Measurements from ENCODE around the gene GNAL. TPM values are rescaled to one million over a fixed set of nuclear protein-coding genes. Genes with fewer than 3 reads are reported as not detected.
"Not testable (repeated sequence)": the region's sequence is repeated elsewhere in the genome, so short reads cannot be mapped to it uniquely, and the experiment has no call there.

GNAL gene
- 3.5 and 10.6 TPM in 2 replicates for total RNA-seq (2014; rRNA removed; shearing (Covaris generic); ENCODE audit: low replicate concordance)

GRCh38 chr18:11688972-11689668, at the start of gene GNAL:
TSS of gene GNAL (plus strand) at chr18:11689264. CDS start at chr18:11689564, 300 bp downstream.
- in situ Hi-C loops (cut with HindIII; ENCODE audit: low pct_unique_long_range_greater_than_20kb, low sequenced_read_pairs), result no loop called here
- DNase-seq (ENCODE audit: low read depth), result peak; percentile 74

GRCh38 chr18:11647310-11647709, 41.8 kb upstream of the GNAL start:
- DNase-seq (ENCODE audit: low read depth); in situ Hi-C loops (cut with HindIII; ENCODE audit: low pct_unique_long_range_greater_than_20kb, low sequenced_read_pairs): not testable (repeated sequence)

GRCh38 chr18:11647804-11648203, 41.3 kb upstream of the GNAL start:
- in situ Hi-C loops (cut with HindIII; ENCODE audit: low pct_unique_long_range_greater_than_20kb, low sequenced_read_pairs); DNase-seq (ENCODE audit: low read depth): not testable (repeated sequence)

- in situ Hi-C loops (cut with HindIII; ENCODE audit: low pct_unique_long_range_greater_than_20kb, low sequenced_read_pairs), result no loop called here
- DNase-seq (ENCODE audit: low read depth), result no peak
Measured at GRCh38 chr18:11649839-11650238, 39.2 kb upstream of the GNAL start.

GRCh38 chr18:11651899-11652298, 37.2 kb upstream of the GNAL start:
- in situ Hi-C loops (cut with HindIII; ENCODE audit: low pct_unique_long_range_greater_than_20kb, low sequenced_read_pairs), result no loop called here
- DNase-seq (ENCODE audit: low read depth), result no peak

- DNase-seq (ENCODE audit: low read depth), result no peak
- in situ Hi-C loops (cut with HindIII; ENCODE audit: low pct_unique_long_range_greater_than_20kb, low sequenced_read_pairs), result no loop called here
Measured at GRCh38 chr18:11653521-11653920, 35.5 kb upstream of the GNAL start.

GRCh38 chr18:11654736-11655605, 34.1 kb upstream of the GNAL start:
- in situ Hi-C loops (cut with HindIII; ENCODE audit: low pct_unique_long_range_greater_than_20kb, low sequenced_read_pairs), result no loop called here
- DNase-seq (ENCODE audit: low read depth), result peak; percentile 49

- in situ Hi-C loops (cut with HindIII; ENCODE audit: low pct_unique_long_range_greater_than_20kb, low sequenced_read_pairs), result no loop called here
- DNase-seq (ENCODE audit: low read depth), result no peak
Measured at GRCh38 chr18:11655606-11655932, 33.5 kb upstream of the GNAL start.

- in situ Hi-C loops (cut with HindIII; ENCODE audit: low pct_unique_long_range_greater_than_20kb, low sequenced_read_pairs), result no loop called here
- DNase-seq (ENCODE audit: low read depth), result no peak
Measured at GRCh38 chr18:11657152-11657551, 31.9 kb upstream of the GNAL start.

GRCh38 chr18:11657554-11657953, 31.5 kb upstream of the GNAL start:
- DNase-seq (ENCODE audit: low read depth), result no peak
- in situ Hi-C loops (cut with HindIII; ENCODE audit: low pct_unique_long_range_greater_than_20kb, low sequenced_read_pairs), result no loop called here

GRCh38 chr18:11658019-11658418, 31.0 kb upstream of the GNAL start:
- in situ Hi-C loops (cut with HindIII; ENCODE audit: low pct_unique_long_range_greater_than_20kb, low sequenced_read_pairs), result no loop called here
- DNase-seq (ENCODE audit: low read depth), result no peak

- no peak for DNase-seq (ENCODE audit: low read depth)
- in situ Hi-C loops (cut with HindIII; ENCODE audit: low pct_unique_long_range_greater_than_20kb, low sequenced_read_pairs), result no loop called here
Measured at GRCh38 chr18:11658989-11659388, 30.1 kb upstream of the GNAL start.

GRCh38 chr18:11660691-11661090, 28.4 kb upstream of the GNAL start:
- in situ Hi-C loops (cut with HindIII; ENCODE audit: low pct_unique_long_range_greater_than_20kb, low sequenced_read_pairs), result no loop called here
- DNase-seq (ENCODE audit: low read depth), result no peak

- no peak for DNase-seq (ENCODE audit: low read depth)
- in situ Hi-C loops (cut with HindIII; ENCODE audit: low pct_unique_long_range_greater_than_20kb, low sequenced_read_pairs), result no loop called here
Measured at GRCh38 chr18:11661430-11661829, 27.6 kb upstream of the GNAL start.

- in situ Hi-C loops (cut with HindIII; ENCODE audit: low pct_unique_long_range_greater_than_20kb, low sequenced_read_pairs), result no loop called here
- no peak for DNase-seq (ENCODE audit: low read depth)
Measured at GRCh38 chr18:11663439-11664029, 25.5 kb upstream of the GNAL start.

GRCh38 chr18:11664286-11664685, 24.8 kb upstream of the GNAL start:
- in situ Hi-C loops (cut with HindIII; ENCODE audit: low pct_unique_long_range_greater_than_20kb, low sequenced_read_pairs), result no loop called here
- DNase-seq (ENCODE audit: low read depth), result no peak

- DNase-seq (ENCODE audit: low read depth), result no peak
- in situ Hi-C loops (cut with HindIII; ENCODE audit: low pct_unique_long_range_greater_than_20kb, low sequenced_read_pairs), result no loop called here
Measured at GRCh38 chr18:11665146-11665545, 23.9 kb upstream of the GNAL start.

- DNase-seq (ENCODE audit: low read depth), result no peak
- in situ Hi-C loops (cut with HindIII; ENCODE audit: low pct_unique_long_range_greater_than_20kb, low sequenced_read_pairs), result no loop called here
Measured at GRCh38 chr18:11665587-11665986, 23.5 kb upstream of the GNAL start.

GRCh38 chr18:11666176-11666575, 22.9 kb upstream of the GNAL start:
- in situ Hi-C loops (cut with HindIII; ENCODE audit: low pct_unique_long_range_greater_than_20kb, low sequenced_read_pairs), result no loop called here
- DNase-seq (ENCODE audit: low read depth), result no peak
